Urinary bladder (tissue), 4 donors: Measurements from ENCODE around the gene SVIL. TPM values are rescaled to one million over a fixed set of nuclear protein-coding genes. Genes with fewer than 3 reads are reported as not detected.
"Not testable (repeated sequence)": the region's sequence is repeated elsewhere in the genome, so short reads cannot be mapped to it uniquely, and the experiment has no call there.

Experiments used
- DNase-seq: peaks from one replicate; pipeline ENCODE4 v3.0.0-alpha.2; 2015; ENCODE audit errors: extremely low spot score
- H3K27ac ChIP-seq: one replicate; pipeline ENCODE4 v1.5.1; 2013; ENCODE audit warnings: low read depth, mild to moderate bottlenecking, moderate library complexity
- H3K36me3 ChIP-seq: one replicate; pipeline ENCODE4 v1.6.1; 2013; ENCODE audit warnings: mild to moderate bottlenecking, moderate library complexity; ENCODE audit not compliant: insufficient read depth
- H3K4me1 ChIP-seq: one replicate; pipeline ENCODE4 v1.6.1; 2013; ENCODE audit warnings: mild to moderate bottlenecking, moderate library complexity; ENCODE audit not compliant: insufficient read depth
- H3K4me3 ChIP-seq: one replicate; pipeline ENCODE4 v1.5.1; 2013; ENCODE audit warnings: low read depth, low read length
- WGBS: extraction: QIAGEN DNeasy Blood & Tissue Kit; methylation state at CpG from one replicate; pipeline ENCODE4 v1.1.7; 2013; 5-methylcytosine and 5-hydroxymethylcytosine counted together
- polyA plus RNA-seq: library from polyadenylated mRNA; stranded (reverse); fragments of 200-250 nt; gene quantifications from one replicate; pipeline ENCODE4 v1.2.3, GENCODE V29; 2013
- total RNA-seq: library from RNA; depleted of rRNA; stranded (reverse); fragments of >200 nt; gene quantifications from one replicate; pipeline ENCODE4 v1.2.3, GENCODE V29; 2014
- donor health status: healthy with polysubstance abuse.
- donor health status: healthy.

Gene SVIL
- total and polyA plus RNA-seq, 2 donors, result 176 to 552 TPM

DNA sequence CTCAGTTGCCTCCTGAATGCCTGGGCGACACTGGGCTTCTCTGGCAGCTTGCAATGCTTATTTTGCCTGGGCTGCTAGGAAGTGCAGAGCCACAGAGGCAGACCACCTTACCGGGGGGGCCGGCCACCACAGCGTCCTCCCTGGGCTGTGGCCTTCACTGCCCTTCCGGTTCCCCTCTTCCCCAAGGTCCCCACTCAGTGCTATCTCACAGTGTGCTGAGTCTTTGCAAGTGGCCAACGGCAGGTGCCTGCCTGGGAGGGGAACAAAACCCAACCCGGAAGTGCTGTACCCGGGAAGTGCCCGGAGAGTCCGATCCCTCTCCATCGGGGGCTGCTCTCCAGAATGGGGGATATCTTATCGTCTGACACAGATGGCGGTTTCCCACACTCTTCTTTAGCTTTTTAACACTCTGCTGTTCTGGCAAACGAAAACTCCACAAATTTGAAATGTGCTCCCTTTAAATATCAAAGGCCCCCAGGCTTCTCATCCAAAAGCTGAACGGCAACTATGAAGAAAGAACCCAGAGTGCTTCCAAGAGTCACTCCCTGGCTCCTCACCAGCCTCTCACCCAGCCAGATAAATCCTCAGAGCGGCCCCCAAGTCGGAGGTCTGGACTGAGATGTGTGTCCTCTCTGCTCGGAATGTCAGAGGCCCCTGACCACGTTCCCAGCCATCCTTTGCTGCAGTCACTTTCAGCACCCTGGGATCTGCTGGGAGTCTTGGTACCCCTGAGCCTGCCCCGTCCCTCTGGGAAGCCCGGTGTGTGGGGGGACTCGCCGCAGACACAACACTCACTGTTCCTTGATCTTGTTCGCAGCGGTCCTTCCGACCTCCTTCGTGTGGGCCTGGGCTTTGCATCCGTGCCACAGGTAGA, 165.1 kb downstream of the SVIL start:
- WGBS, result 77% methylated on average over 28 of the region's 28 CpGs
- no peak overlapping the region for H3K4me3 ChIP-seq
- H3K4me1 ChIP-seq, result no peaks in the 10 kb centered on the region
- DNase-seq, result no peak
- H3K27ac ChIP-seq, result no peak overlapping the region
- H3K36me3 ChIP-seq, result no peaks in the 10 kb centered on the region

DNA sequence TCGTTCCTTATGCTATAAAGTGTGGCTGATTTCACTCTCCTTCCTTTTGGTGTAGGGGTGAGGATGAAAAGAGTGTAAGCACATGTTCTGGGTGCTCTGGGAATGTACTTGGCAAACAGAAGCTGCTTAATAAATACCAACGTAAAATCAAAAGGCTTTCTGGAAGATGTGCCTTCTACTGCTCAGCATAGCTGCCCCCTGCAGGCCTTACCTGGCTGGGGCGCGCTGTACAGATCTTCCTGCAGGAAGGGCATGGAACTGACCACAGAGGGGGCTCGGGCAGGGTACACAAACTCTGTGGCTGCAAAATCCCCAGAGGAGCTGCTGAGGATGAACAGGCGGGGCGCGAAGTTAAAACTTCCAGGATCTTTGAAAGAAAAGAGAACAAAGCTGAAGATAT, 169.4 kb downstream of the SVIL start:
- Histone ChIP-seq H3K4me1 (no peaks in the 10 kb centered on the region), H3K4me3 (no peak overlapping the region), H3K36me3 (no peaks in the 10 kb centered on the region), H3K27ac (no peak overlapping the region)
- DNase-seq, result no peak
- 95% methylated on average over 8 of the region's 8 CpGs for WGBS

- not testable (repeated sequence) for H3K4me3 ChIP-seq, DNase-seq, H3K4me1 ChIP-seq, H3K36me3 ChIP-seq, H3K27ac ChIP-seq
- 61% methylated on average over 4 of the region's 4 CpGs for WGBS
Measured at GRCh38 chr10:29464671-29465171, 170.1 kb downstream of the SVIL start.

DNA sequence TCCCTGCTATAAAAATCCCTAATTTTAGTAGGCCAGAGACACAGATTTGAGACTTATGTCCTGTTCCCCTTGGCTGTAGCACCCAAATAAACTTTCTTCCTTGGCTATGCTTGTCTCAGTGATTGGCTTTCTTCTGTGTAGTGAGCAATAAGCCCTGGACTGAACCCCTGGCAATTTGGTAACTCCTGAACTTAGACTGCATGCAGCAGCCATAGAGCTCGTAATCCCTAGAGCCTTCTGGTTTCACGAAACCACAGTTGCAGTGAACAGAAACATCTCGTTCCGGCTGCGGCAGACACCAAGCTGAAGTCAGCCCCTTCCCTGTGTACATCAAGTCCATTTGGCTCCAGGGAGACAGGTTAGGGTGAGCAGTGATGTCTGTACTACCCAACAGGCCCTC, 173.7 kb downstream of the SVIL start:
- Histone ChIP-seq H3K4me1 (no peaks in the 10 kb centered on the region), H3K36me3 (peaks cover 1% of the 10 kb centered on the region), H3K27ac (no peak overlapping the region), H3K4me3 (no peak overlapping the region)
- WGBS, result 49% methylated on average over 5 of the region's 5 CpGs
- DNase-seq, result no peak

GRCh38 chr10:29458190-29458589, 176.6 kb downstream of the SVIL start:
- WGBS, result 61% methylated on average over 24 of the region's 24 CpGs
- H3K36me3 ChIP-seq, H3K4me1 ChIP-seq, H3K27ac ChIP-seq, H3K4me3 ChIP-seq, DNase-seq: not testable (repeated sequence)

DNA sequence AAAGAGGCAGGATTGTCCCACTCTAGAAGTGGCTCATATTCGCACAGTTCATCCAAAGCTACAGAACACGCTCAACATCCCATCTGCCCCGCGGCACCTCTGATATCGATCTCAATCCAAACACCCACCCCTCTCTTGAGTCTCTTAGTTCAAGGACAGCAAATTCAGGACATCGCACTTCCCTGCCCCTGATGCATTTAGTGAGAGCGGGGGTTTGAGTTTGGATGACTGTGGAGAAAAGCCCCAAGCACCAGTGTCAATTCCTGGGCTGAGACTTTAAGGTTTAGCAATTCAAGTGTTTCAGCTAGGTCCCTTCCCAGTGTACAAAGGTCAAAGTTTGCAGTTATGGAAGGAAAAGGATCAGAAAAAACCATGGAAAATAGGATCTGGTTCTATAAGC, 179.7 kb downstream of the SVIL start:
- Histone ChIP-seq H3K4me1 (no peaks in the 10 kb centered on the region), H3K36me3 (peaks cover 1% of the 10 kb centered on the region), H3K4me3 (no peak overlapping the region), H3K27ac (no peak overlapping the region)
- DNase-seq, result no peak
- 86% methylated on average over 7 of the region's 7 CpGs for WGBS

GRCh38 chr10:29454250-29454649, 180.5 kb downstream of the SVIL start:
- Histone ChIP-seq H3K36me3 (peaks cover 1% of the 10 kb centered on the region), H3K4me1 (no peaks in the 10 kb centered on the region), H3K27ac (no peak overlapping the region), H3K4me3 (no peak overlapping the region)
- 74% methylated on average over 4 of the region's 4 CpGs for WGBS
- DNase-seq, result no peak

- Histone ChIP-seq H3K4me3 (no peak overlapping the region), H3K27ac (no peak overlapping the region), H3K4me1 (no peaks in the 10 kb centered on the region), H3K36me3 (no peaks in the 10 kb centered on the region)
- WGBS, result 93% methylated on average over 8 of the region's 8 CpGs
- DNase-seq, result no peak
Measured at GRCh38 chr10:29452546-29452945, 182.2 kb downstream of the SVIL start.

DNA sequence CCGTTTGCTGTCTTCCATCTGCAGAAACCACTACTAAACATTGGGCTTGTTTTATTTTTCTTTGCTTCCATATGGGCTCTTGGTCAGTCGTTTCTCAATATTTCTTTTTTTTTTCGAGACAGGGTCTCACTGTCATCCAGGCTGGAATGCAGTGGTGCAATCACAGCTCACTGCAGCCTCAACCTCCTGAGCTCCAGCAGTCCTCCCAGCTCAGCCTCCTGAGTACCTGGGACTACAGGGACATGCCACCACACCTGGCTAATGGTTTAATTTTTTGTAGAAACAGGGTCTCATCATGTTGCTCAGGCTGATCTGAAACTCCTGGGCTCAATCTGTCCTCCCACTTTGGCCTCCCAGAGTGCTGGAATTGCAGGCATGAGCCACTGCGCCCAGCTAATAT, 182.8 kb downstream of the SVIL start:
- H3K27ac ChIP-seq, result no peak overlapping the region
- H3K36me3 ChIP-seq, result no peaks in the 10 kb centered on the region
- H3K4me1 ChIP-seq, result no peaks in the 10 kb centered on the region
- no peak for DNase-seq
- H3K4me3 ChIP-seq, result no peak overlapping the region
- WGBS, result 55% methylated on average over 4 of the region's 4 CpGs

- no peak for DNase-seq
Measured at GRCh38 chr10:29450405-29450804, 184.4 kb downstream of the SVIL start.

GRCh38 chr10:29448756-29449592, 185.8 kb downstream of the SVIL start:
- H3K4me1 ChIP-seq, DNase-seq, H3K4me3 ChIP-seq, H3K27ac ChIP-seq, H3K36me3 ChIP-seq: not testable (repeated sequence)
- WGBS, result 33% methylated on average over 21 of the region's 21 CpGs

More at GRCh38 chr10:29450405-29450804, 184.4 kb downstream of the SVIL start:
- no peak overlapping the region for H3K27ac ChIP-seq
- no peaks in the 10 kb centered on the region for H3K36me3 ChIP-seq
- WGBS, result 95% methylated on average over 6 of the region's 6 CpGs
- no peak overlapping the region for H3K4me3 ChIP-seq
- H3K4me1 ChIP-seq, result no peaks in the 10 kb centered on the region

GRCh38 chr10:29448125-29448524, 186.6 kb downstream of the SVIL start:
- no peak overlapping the region for H3K4me3 ChIP-seq
- H3K27ac ChIP-seq, result no peak overlapping the region
- H3K36me3 ChIP-seq, result no peaks in the 10 kb centered on the region
- no peak for DNase-seq
- 77% methylated on average over 7 of the region's 7 CpGs for WGBS
- no peaks in the 10 kb centered on the region for H3K4me1 ChIP-seq

DNA sequence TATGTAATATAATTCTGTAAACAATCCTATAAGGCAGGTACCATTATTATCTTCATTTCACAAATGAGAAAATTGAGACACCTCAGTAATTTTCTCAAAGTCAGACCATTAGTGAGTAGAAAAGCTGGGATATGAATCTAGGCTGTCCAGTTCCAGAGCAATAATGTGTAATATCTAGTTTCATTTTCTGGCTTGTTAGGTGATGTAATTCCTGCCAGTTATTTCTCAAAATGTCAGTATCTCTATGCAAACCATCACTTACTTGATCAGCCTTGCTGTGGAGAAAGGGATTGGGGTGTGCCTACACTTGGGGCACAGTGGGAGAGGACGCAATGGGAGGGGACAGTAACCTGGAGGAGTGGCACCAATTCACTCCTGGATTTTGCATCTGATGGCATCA, 188.4 kb downstream of the SVIL start:
- DNase-seq, result no peak
- Histone ChIP-seq H3K36me3 (no peaks in the 10 kb centered on the region), H3K4me3 (no peak overlapping the region), H3K4me1 (no peaks in the 10 kb centered on the region), H3K27ac (no peak overlapping the region)
- WGBS, result 98% methylated on average over 1 of the region's 1 CpG
